H9 (cell line): ENCODE measurements around the gene UQCC2. TPM values are rescaled to one million over a fixed set of nuclear protein-coding genes. Genes with fewer than 3 reads are reported as not detected.

ENCODE experiments used
- DNase-seq: peaks from one replicate; pipeline ENCODE4 v3.0.0-alpha.2; 2017
- H2AFZ ChIP-seq: one replicate; pipeline ENCODE4 v1.6.1; 2013; ENCODE audit warnings: mild to moderate bottlenecking, low read length, control low read depth, moderate library complexity
- H2AK5ac ChIP-seq: 2 replicates; pipeline ENCODE4 v1.6.1; 2013; ENCODE audit warnings: low read length, control low read depth, mixed read lengths; ENCODE audit not compliant: insufficient read length
- H2BK120ac ChIP-seq: one replicate; pipeline ENCODE4 v1.6.1; 2013; ENCODE audit warnings: low read depth, mild to moderate bottlenecking, low read length, control low read depth, inconsistent platforms; ENCODE audit not compliant: poor library complexity, severe bottlenecking
- H2BK12ac ChIP-seq: 2 replicates; pipeline ENCODE4 v1.6.1; 2013; ENCODE audit warnings: low read length, control low read depth, mixed read lengths, low read depth; ENCODE audit not compliant: insufficient read length
- H2BK15ac ChIP-seq: 2 replicates; pipeline ENCODE4 v1.6.1; 2013; ENCODE audit warnings: low read depth, low read length, control low read depth
- H2BK20ac ChIP-seq: one replicate; pipeline ENCODE4 v1.6.1; 2013; ENCODE audit warnings: low read depth, mild to moderate bottlenecking, low read length, control low read depth, inconsistent platforms; ENCODE audit not compliant: poor library complexity, severe bottlenecking
- H2BK5ac ChIP-seq: 2 replicates; pipeline ENCODE4 v1.6.1; 2013; ENCODE audit warnings: low read length, control low read depth, mixed read lengths; ENCODE audit not compliant: insufficient read length
- H3K14ac ChIP-seq: 2 replicates; pipeline ENCODE4 v1.6.1; 2013; ENCODE audit warnings: low read length, control low read depth; ENCODE audit not compliant: insufficient read depth
- H3K18ac ChIP-seq: 2 replicates; pipeline ENCODE4 v1.6.1; 2013; ENCODE audit warnings: low read depth, mild to moderate bottlenecking, mixed read lengths, low read length, control low read depth; ENCODE audit not compliant: insufficient read length
- H3K23ac ChIP-seq: 2 replicates; pipeline ENCODE4 v1.6.1; 2013; ENCODE audit warnings: low read length, control low read depth, mixed read lengths, low read depth; ENCODE audit not compliant: insufficient read length
- H3K23me2 ChIP-seq: 2 replicates; pipeline ENCODE4 v1.6.1; 2013; ENCODE audit warnings: low read depth, mild to moderate bottlenecking, mixed read lengths, low read length, control low read depth; ENCODE audit not compliant: insufficient read length, poor library complexity, severe bottlenecking
- H3K27ac ChIP-seq: 2 replicates; pipeline ENCODE4 v1.5.1; 2013; ENCODE audit warnings: low read length, control low read depth, mixed read lengths, low read depth; ENCODE audit not compliant: insufficient read length
- H3K27me3 ChIP-seq: 2 replicates; pipeline ENCODE4 v1.6.1; 2013; ENCODE audit warnings: low read length, control low read depth, inconsistent platforms; ENCODE audit not compliant: insufficient read depth
- H3K4ac ChIP-seq: 2 replicates; pipeline ENCODE4 v1.6.1; 2013; ENCODE audit warnings: low read depth, mild to moderate bottlenecking, control low read depth, inconsistent platforms, low read length, moderate library complexity
- H3K4me1 ChIP-seq: 2 replicates; pipeline ENCODE4 v1.6.1; 2013; ENCODE audit warnings: low read length, control low read depth, inconsistent platforms; ENCODE audit not compliant: insufficient read depth
- H3K4me2 ChIP-seq: 2 replicates; pipeline ENCODE4 v1.6.1; 2013; ENCODE audit warnings: low read length, control low read depth, mixed read lengths; ENCODE audit not compliant: insufficient read length, insufficient read depth
- H3K56ac ChIP-seq: 2 replicates; pipeline ENCODE4 v1.6.1; 2013; ENCODE audit warnings: low read depth, mild to moderate bottlenecking, mixed read lengths, low read length, control low read depth; ENCODE audit not compliant: insufficient read length
- H3K79me1 ChIP-seq: 2 replicates; pipeline ENCODE4 v1.6.1; 2013; ENCODE audit warnings: low read depth, mild to moderate bottlenecking, moderate library complexity, low read length, control low read depth, inconsistent platforms; ENCODE audit not compliant: insufficient read depth, poor library complexity, severe bottlenecking
- H3K79me2 ChIP-seq: 2 replicates; pipeline ENCODE4 v1.6.1; 2013; ENCODE audit warnings: low read length, control low read depth, inconsistent platforms; ENCODE audit not compliant: insufficient read depth
- H3K9ac ChIP-seq: 2 replicates; pipeline ENCODE4 v1.6.1; 2013; ENCODE audit warnings: low read length, control low read depth, mixed read lengths; ENCODE audit not compliant: insufficient read length; ENCODE audit errors: extremely low read depth
- H3K9me3 ChIP-seq: one replicate; pipeline ENCODE4 v1.6.1; 2013; ENCODE audit warnings: low read depth, low read length, inconsistent platforms; ENCODE audit not compliant: control insufficient read depth
- H3T11ph ChIP-seq: one replicate; pipeline ENCODE4 v1.6.1; 2013; ENCODE audit warnings: mild to moderate bottlenecking, low read length, control low read depth, inconsistent platforms
- H4K20me1 ChIP-seq: one replicate; pipeline ENCODE4 v1.6.1; 2013; ENCODE audit not compliant: control insufficient read depth, insufficient read length, insufficient read depth
- H4K5ac ChIP-seq: 2 replicates; pipeline ENCODE4 v1.6.1; 2013; ENCODE audit warnings: low read depth, mild to moderate bottlenecking, mixed read lengths, low read length, control low read depth; ENCODE audit not compliant: insufficient read length
- H4K8ac ChIP-seq: replicated peaks from 2 replicates; pipeline ENCODE4 v1.6.1; 2013; ENCODE audit warnings: low read length, control low read depth, mixed read lengths, low read depth; ENCODE audit not compliant: insufficient read length
- H4K91ac ChIP-seq: 2 replicates; pipeline ENCODE4 v1.6.1; 2013; ENCODE audit warnings: low read depth, mild to moderate bottlenecking, moderate library complexity, mixed read lengths, low read length, control low read depth; ENCODE audit not compliant: insufficient read length
- H3K27ac Mint-ChIP-seq, 3 experiments: 2 replicates in 2 of 3; 3 replicates in 1 of 3; pipeline ENCODE4 v1.8.0; 2020 to 2021; ENCODE audit warnings: mixed read lengths in 3 of 3, mild to moderate bottlenecking in 1 of 3, moderate library complexity in 1 of 3
- H3K27me3 Mint-ChIP-seq: 2 replicates; pipeline ENCODE4 v1.8.0; 2021; ENCODE audit warnings: low read depth, mild to moderate bottlenecking, moderate library complexity, mixed read lengths
- H3K36me3 Mint-ChIP-seq, 3 experiments: 2 replicates in 2 of 3; 3 replicates in 1 of 3; pipeline ENCODE4 v1.8.0; 2020 to 2021; ENCODE audit warnings: low read depth in 3 of 3, mixed read lengths in 3 of 3; ENCODE audit not compliant: insufficient read depth in 1 of 3
- H3K4me1 Mint-ChIP-seq, 2 experiments: 2 replicates each; pipeline ENCODE4 v1.8.0; 2020; ENCODE audit warnings: mixed read lengths in 2 of 2
- H3K4me3 Mint-ChIP-seq, 2 experiments: 2 replicates in 1 of 2; 3 replicates in 1 of 2; pipeline ENCODE4 v1.8.0; 2020 to 2021; ENCODE audit warnings: mild to moderate bottlenecking in 2 of 2, mixed read lengths in 2 of 2, moderate library complexity in 1 of 2
- H3K9me3 Mint-ChIP-seq, 2 experiments: 2 replicates in 1 of 2; 3 replicates in 1 of 2; pipeline ENCODE4 v1.8.0; 2020; ENCODE audit warnings: mild to moderate bottlenecking in 2 of 2, mixed read lengths in 2 of 2, moderate library complexity in 1 of 2
- CTCF ChIP-seq: fragments of 200-600 bp; sonication (generic); conservative IDR thresholded peaks from 3 replicates; pipeline ENCODE4 v1.8.0; 2021; ENCODE audit warnings: antibody characterized with exemption, mild to moderate bottlenecking
- WGBS: extraction: QIAGEN DNeasy Blood & Tissue Kit; methylation state at CpG from one replicate; pipeline ENCODE4 v1.1.7; 2013; ENCODE audit warnings: missing lambda C conversion rate, low lambda C conversion rate, mixed read lengths; ENCODE audit not compliant: insufficient read length; ENCODE audit errors: extremely low coverage; 5-methylcytosine and 5-hydroxymethylcytosine counted together
- total RNA-seq: library from RNA; stranded (reverse); gene quantifications from 2 replicates; pipeline ENCODE4 v1.2.1, GENCODE V29; 2021

The UQCC2 gene
- total RNA-seq, 1 experiment from 2014 or later: 140 TPM

DNA sequence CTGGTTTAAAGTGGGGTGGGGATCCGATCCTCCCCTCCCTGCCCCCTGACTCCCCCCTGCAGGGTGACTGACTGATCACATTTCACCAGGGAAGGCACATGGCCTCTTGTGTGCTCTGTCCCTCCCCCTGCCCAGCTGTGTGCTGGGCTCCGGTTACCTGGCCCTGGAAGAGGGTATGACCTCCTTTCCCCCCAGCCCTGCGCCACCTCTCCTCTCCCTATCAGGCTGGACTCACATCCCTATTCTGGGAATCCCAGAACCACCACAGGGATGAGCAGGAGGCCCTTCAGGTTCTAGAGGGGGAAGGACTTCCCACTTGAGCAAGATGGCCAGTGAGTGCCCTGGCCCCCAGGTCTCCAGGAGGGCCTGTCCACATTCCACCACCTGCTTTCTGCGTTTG, 37.3 kb upstream of the UQCC2 start:
- no CpG with 5 or more reads among the region's 4 CpGs for WGBS
- Histone ChIP-seq H3K79me2 (no peaks in the 10 kb centered on the region), H4K5ac (no peak overlapping the region), H3K4me2 (no peak overlapping the region), H3K4ac (no peak overlapping the region), H2AK5ac (no peak overlapping the region), H4K20me1 (no peaks in the 10 kb centered on the region), H4K91ac (no peak overlapping the region), H3K56ac (no peak overlapping the region), H3K27me3 (no peaks in the 10 kb centered on the region), H3K9ac (no peak overlapping the region), H2BK120ac (no peak overlapping the region), H3K9me3 (no peaks in the 10 kb centered on the region), H2BK20ac (no peak overlapping the region), H3K27ac (no peak overlapping the region), H3K23me2 (no peaks in the 10 kb centered on the region), H3K79me1 (no peaks in the 10 kb centered on the region), H3K18ac (no peak overlapping the region), H3K14ac (no peak overlapping the region), H2BK12ac (no peak overlapping the region), H3K23ac (no peak overlapping the region), H4K8ac (no peak overlapping the region), H3K4me1 (peaks cover 8% of the 10 kb centered on the region; the same call in 1 of the 2 replicates), H2BK15ac (no peak overlapping the region), H2BK5ac (no peak overlapping the region), H3T11ph (no peak overlapping the region), H2AFZ (no peak overlapping the region)
- H3K27ac Mint-ChIP-seq: no peak overlapping the region
- H3K4me3 Mint-ChIP-seq: peak overlapping the region in 1 of 2 experiments; percentile 23; a peak in 1 of 5 replicates
- no peaks in the 10 kb centered on the region; a peak in 1 of 5 replicates for H3K9me3 Mint-ChIP-seq
- no peaks in the 10 kb centered on the region; a peak in 1 of 7 replicates for H3K36me3 Mint-ChIP-seq
- no peak for DNase-seq
- peaks cover 10% of the 10 kb centered on the region for H3K27me3 Mint-ChIP-seq
- peaks cover 45 to 76% of the 10 kb centered on the region in 2 experiments for H3K4me1 Mint-ChIP-seq
- TF ChIP-seq CTCF: no peak
